GM12872 (cell line): ENCODE measurements around the gene ZNF516.

Source experiments
- CTCF ChIP-seq: IDR thresholded peaks from 3 replicates; pipeline ENCODE4 v1.5.1; 2011; ENCODE audit warnings: low read depth, mild to moderate bottlenecking, low read length, moderate library complexity; ENCODE audit not compliant: insufficient read depth

Gene ZNF516

DNA sequence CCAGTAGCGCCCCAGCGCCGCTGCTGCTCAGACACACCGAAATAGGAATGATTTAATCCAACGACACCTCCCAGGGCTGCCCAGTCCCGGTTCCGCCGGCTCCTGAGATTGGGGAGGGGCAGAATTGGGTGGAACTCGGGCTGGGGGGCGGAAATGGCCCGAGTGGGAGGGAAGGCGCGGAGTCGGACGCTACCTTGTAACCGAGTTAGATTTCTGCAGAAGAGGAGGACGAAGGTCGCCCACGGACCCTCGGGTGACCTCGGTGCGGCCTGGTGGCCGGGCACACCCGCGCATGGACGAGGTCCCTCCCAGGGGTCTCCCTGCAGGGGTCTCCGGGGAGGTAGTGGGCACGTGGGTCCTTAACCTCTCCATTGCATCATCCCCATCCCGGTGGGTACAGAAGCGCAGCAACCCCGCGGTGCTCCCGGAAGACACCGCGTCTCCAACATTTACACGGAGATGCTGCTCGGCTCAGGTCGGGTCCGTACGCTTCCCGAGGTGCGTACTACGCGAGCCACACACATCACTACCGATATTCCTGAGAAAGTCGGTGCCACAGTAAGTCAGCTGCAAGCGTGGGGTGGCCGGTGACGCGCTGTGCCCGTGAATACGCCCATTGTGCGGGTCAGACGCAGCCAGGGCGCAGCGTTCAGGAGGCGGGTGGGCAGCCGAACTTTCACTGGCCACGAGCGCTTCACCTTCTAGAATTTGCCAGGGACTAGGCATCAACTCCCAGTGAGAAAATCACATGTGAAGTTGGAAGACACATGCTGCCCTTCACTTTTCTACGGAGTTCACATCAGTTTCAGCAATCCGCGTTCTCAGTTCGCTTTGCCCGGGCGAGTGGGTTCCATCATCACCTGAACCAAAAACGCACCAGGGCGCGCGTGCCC lies 3.0 kb downstream of the ZNF516 start:
- TF ChIP-seq CTCF, result no peak

GRCh38 chr18:76491473-76491775 lies 3.6 kb downstream of the ZNF516 start:
- TF ChIP-seq CTCF, result no peak

- no peak for TF ChIP-seq CTCF
Observed at GRCh38 chr18:76490670-76491472, 4.2 kb downstream of the ZNF516 start.

- no peak for TF ChIP-seq CTCF
Observed at GRCh38 chr18:76490033-76490432, 5.0 kb downstream of the ZNF516 start.

- no peak for TF ChIP-seq CTCF
Observed at GRCh38 chr18:76489081-76489480, 6.0 kb downstream of the ZNF516 start.

DNA sequence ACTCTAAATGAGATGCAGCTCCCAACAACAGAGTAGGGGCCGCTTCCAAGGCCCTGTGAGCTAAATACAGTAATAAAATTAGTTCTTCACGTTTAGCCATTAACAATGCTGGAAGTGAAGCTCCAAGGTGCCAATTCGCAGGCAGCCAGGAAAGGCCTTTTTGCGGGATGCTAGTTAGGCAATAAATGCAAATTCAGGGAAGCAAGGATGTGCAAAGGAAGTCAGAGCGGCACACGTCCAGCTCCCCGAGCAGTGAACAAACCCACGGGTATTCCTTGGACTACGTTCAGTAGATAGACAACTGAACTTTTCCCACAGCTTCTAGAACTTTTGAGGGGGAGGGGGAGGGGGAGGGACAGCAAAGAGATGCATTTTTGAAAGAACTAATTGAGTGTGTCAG lies 6.9 kb downstream of the ZNF516 start:
- TF ChIP-seq CTCF, result no peak

GRCh38 chr18:76487782-76488181 lies 7.3 kb downstream of the ZNF516 start:
- no peak for TF ChIP-seq CTCF
